PC-3 (cell line): ENCODE measurements around the gene ANKDD1B. TPM values are rescaled to one million over a fixed set of nuclear protein-coding genes. Genes with fewer than 3 reads are reported as not detected.

Experiments used
- ATAC-seq: fragments of 200-7000 bp; cut with Tn5 transposase; 2 replicates; pipeline ENCODE4 v1.9.1; 2020; ENCODE audit warnings: mild to moderate bottlenecking, moderate library complexity
- BruUV-seq: library from RNA; stranded (reverse); fragments of 400-500 nt; replicated peaks from 2 replicates; lab custom pipeline; 2021; lab: Mats Ljungman, UMichigan
- CTCF ChIA-PET: fragments of 300-600 bp; sonication (Branson Sonifier 250); formaldehyde crosslinking; loops from one replicate; lab custom pipeline; 2022; ENCODE audit warnings: antibody characterized with exemption; lab: Charles Lee
- POLR2A ChIA-PET: fragments of 300-600 bp; sonication (Branson Sonifier 250); formaldehyde crosslinking; loops from one replicate; lab custom pipeline; 2022; ENCODE audit warnings: antibody characterized with exemption; ENCODE audit not compliant: unreplicated experiment; lab: Charles Lee
- DNase-seq: peaks from one replicate; pipeline ENCODE4 v3.0.0-alpha.2; 2015
- H2AFZ ChIP-seq: fragments of 300-600 bp; sonication (generic); 2 replicates; pipeline ENCODE4 v1.6.0; 2016; ENCODE audit warnings: antibody characterized with exemption, low read length
- H3F3A ChIP-seq: fragments of 300-600 bp; sonication (generic); one replicate; pipeline ENCODE4 v1.6.0; 2017; ENCODE audit warnings: antibody characterized with exemption, low read length, control low read depth, mild to moderate bottlenecking; ENCODE audit not compliant: unreplicated experiment
- H3K27ac ChIP-seq: fragments of 300-600 bp; sonication (generic); 2 replicates; pipeline ENCODE4 v1.5.1; 2016; ENCODE audit warnings: mild to moderate bottlenecking, low read length
- H3K27me3 ChIP-seq: fragments of 300-600 bp; sonication (generic); 2 replicates; pipeline ENCODE4 v1.6.1; 2016; ENCODE audit warnings: low read length, mixed read lengths
- H3K36me3 ChIP-seq: fragments of 300-600 bp; sonication (generic); 2 replicates; pipeline ENCODE4 v1.6.1; 2016; ENCODE audit warnings: low read depth, mixed run types, low read length, mixed read lengths
- H3K4me1 ChIP-seq: fragments of 300-600 bp; sonication (generic); 2 replicates; pipeline ENCODE4 v1.5.1; 2016; ENCODE audit warnings: low read length; ENCODE audit not compliant: insufficient read depth
- H3K4me2 ChIP-seq: fragments of 300-600 bp; sonication (generic); 2 replicates; pipeline ENCODE4 v1.6.0; 2016; ENCODE audit warnings: low read length
- H3K4me3 ChIP-seq: fragments of 300-600 bp; sonication (generic); 2 replicates; pipeline ENCODE4 v1.5.1; 2016; ENCODE audit warnings: mild to moderate bottlenecking, low read length, mixed read lengths
- H3K79me2 ChIP-seq: fragments of 300-600 bp; sonication (generic); 2 replicates; pipeline ENCODE4 v1.6.1; 2017; ENCODE audit warnings: low read length, mixed read lengths
- H3K9ac ChIP-seq: fragments of 300-600 bp; sonication (generic); 2 replicates; pipeline ENCODE4 v1.6.0; 2016; ENCODE audit warnings: mild to moderate bottlenecking, low read length
- H3K9me2 ChIP-seq: fragments of 300-600 bp; sonication (generic); replicated peaks from 2 replicates; pipeline ENCODE4 v1.6.1; 2016; ENCODE audit warnings: mixed run types, low read length, mixed read lengths
- H3K9me3 ChIP-seq: fragments of 300-600 bp; sonication (generic); 2 replicates; pipeline ENCODE4 v1.6.1; 2016; ENCODE audit warnings: low read length, mixed read lengths
- H4K20me1 ChIP-seq: fragments of 300-600 bp; sonication (generic); 2 replicates; pipeline ENCODE4 v1.6.1; 2016; ENCODE audit warnings: low read length, mixed read lengths
- EZH2 ChIP-seq: fragments of 300-600 bp; sonication (generic); IDR thresholded peaks from one replicate; pipeline ENCODE4 v1.6.1; 2017; ENCODE audit warnings: antibody characterized with exemption, mild to moderate bottlenecking, low read length; ENCODE audit not compliant: unreplicated experiment
- EZH2phosphoT487 ChIP-seq: fragments of 300-600 bp; sonication (generic); IDR thresholded peaks from 2 replicates; pipeline ENCODE4 v1.6.1; 2018; ENCODE audit warnings: mild to moderate bottlenecking, antibody characterized with exemption, low read length, borderline replicate concordance
- intact Hi-C: fragments of 100-400 bp; cut with micrococcal nuclease; formaldehyde crosslinking; loops from 2 replicates; pipeline ENCODE4 v1.9.0; 2023
- total RNA-seq: library from RNA; depleted of rRNA; stranded (reverse); fragments of >200 nt; gene quantifications from 2 replicates; pipeline ENCODE4 v1.2.3, GENCODE V29; 2014
- TF ChIP-seq, protein P1 (sequence below): fragments of 300-600 bp; sonication (generic); conservative IDR thresholded peaks from 2 replicates; pipeline ENCODE4 v1.5.1; 2017; ENCODE audit warnings: antibody characterized with exemption, low read depth, mild to moderate bottlenecking, low read length

The ANKDD1B gene
- total RNA-seq, 1 experiment from 2014 or later = 0.04 TPM

DNA sequence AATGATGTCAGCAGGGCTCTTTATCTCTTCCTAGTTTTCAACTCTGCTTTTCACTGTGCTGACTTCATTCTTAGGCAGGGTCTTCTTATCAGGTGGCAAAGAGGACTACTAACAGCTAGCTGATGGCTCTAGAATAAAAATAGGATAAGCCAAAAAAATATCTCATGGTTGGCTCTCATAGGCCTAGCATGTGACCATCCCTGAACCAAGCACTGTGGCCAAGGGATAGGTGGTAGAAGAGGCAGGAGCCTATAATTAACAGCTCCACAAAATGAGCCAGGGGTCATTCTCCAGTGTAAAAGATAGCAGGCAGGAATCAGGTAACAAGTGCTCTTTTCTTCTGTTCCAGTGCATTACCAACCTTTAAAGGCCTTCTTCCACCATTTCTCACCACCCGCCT lies 21.1 kb downstream of the ANKDD1B start:
- H3K9me2 ChIP-seq = no peaks in the 10 kb centered on the region
- ATAC-seq (no peak), DNase-seq (no peak)
- H3K27me3 ChIP-seq = no peaks in the 10 kb centered on the region
- no peak overlapping the region for H3K27ac ChIP-seq
- no peaks in the 10 kb centered on the region for H3K9me3 ChIP-seq
- H3K4me1 ChIP-seq = peaks cover 3% of the 10 kb centered on the region
- ChIA-PET CTCF (no interaction called here), POLR2A (no interaction called here)
- TF ChIP-seq, protein P1, sequence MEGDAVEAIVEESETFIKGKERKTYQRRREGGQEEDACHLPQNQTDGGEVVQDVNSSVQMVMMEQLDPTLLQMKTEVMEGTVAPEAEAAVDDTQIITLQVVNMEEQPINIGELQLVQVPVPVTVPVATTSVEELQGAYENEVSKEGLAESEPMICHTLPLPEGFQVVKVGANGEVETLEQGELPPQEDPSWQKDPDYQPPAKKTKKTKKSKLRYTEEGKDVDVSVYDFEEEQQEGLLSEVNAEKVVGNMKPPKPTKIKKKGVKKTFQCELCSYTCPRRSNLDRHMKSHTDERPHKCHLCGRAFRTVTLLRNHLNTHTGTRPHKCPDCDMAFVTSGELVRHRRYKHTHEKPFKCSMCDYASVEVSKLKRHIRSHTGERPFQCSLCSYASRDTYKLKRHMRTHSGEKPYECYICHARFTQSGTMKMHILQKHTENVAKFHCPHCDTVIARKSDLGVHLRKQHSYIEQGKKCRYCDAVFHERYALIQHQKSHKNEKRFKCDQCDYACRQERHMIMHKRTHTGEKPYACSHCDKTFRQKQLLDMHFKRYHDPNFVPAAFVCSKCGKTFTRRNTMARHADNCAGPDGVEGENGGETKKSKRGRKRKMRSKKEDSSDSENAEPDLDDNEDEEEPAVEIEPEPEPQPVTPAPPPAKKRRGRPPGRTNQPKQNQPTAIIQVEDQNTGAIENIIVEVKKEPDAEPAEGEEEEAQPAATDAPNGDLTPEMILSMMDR = no peak
- no peak for TF ChIP-seq EZH2
- no peak for TF ChIP-seq EZH2phosphoT487
- no peaks in the 10 kb centered on the region for H3K79me2 ChIP-seq
- H3F3A ChIP-seq = no peaks in the 10 kb centered on the region
- intact Hi-C loops = no loop called here
- no peak overlapping the region for H3K4me2 ChIP-seq
- no peaks in the 10 kb centered on the region for H3K36me3 ChIP-seq
- no peak overlapping the region for H3K4me3 ChIP-seq
- H2AFZ ChIP-seq = no peak overlapping the region
- no TSS peak for BruUV-seq
- H4K20me1 ChIP-seq = no peaks in the 10 kb centered on the region
- H3K9ac ChIP-seq = no peak overlapping the region

DNA sequence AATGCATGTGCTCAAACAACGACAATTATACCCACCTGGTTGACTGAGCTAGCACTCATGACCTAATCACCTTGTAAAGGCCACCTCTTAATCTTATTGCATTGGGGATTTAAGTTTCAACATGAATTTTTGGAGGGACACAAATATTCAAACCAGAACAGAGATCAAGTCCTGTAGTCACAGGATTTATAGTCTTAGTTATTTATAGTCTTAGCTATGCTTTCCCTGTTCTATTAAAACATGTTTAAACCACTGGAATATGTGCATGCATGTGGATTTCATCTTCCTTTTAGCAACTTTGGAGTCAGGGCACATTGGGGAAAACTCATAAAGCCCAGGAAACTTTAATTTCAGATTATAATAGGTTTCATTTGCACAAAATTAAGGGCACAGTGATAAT lies 26.7 kb downstream of the ANKDD1B start:
- H3K27ac ChIP-seq = no peak overlapping the region
- no peak overlapping the region for H2AFZ ChIP-seq
- DNase-seq (no peak), ATAC-seq (no peak)
- no peaks in the 10 kb centered on the region for H4K20me1 ChIP-seq
- CTCF ChIA-PET = no interaction called here
- no peaks in the 10 kb centered on the region for H3K9me3 ChIP-seq
- H3K36me3 ChIP-seq = no peaks in the 10 kb centered on the region
- H3K9me2 ChIP-seq = no peaks in the 10 kb centered on the region
- H3F3A ChIP-seq = no peaks in the 10 kb centered on the region
- intact Hi-C loops = no loop called here
- BruUV-seq = no TSS peak
- peaks cover 17% of the 10 kb centered on the region for H3K4me1 ChIP-seq
- no peaks in the 10 kb centered on the region for H3K27me3 ChIP-seq
- POLR2A ChIA-PET = no interaction called here
- H3K4me2 ChIP-seq = no peak overlapping the region
- no peak overlapping the region for H3K4me3 ChIP-seq
- H3K79me2 ChIP-seq = no peaks in the 10 kb centered on the region
- no peak overlapping the region for H3K9ac ChIP-seq
- TF ChIP-seq, protein P1 = no peak
- no peak for TF ChIP-seq EZH2phosphoT487
- TF ChIP-seq EZH2 = no peak

DNA sequence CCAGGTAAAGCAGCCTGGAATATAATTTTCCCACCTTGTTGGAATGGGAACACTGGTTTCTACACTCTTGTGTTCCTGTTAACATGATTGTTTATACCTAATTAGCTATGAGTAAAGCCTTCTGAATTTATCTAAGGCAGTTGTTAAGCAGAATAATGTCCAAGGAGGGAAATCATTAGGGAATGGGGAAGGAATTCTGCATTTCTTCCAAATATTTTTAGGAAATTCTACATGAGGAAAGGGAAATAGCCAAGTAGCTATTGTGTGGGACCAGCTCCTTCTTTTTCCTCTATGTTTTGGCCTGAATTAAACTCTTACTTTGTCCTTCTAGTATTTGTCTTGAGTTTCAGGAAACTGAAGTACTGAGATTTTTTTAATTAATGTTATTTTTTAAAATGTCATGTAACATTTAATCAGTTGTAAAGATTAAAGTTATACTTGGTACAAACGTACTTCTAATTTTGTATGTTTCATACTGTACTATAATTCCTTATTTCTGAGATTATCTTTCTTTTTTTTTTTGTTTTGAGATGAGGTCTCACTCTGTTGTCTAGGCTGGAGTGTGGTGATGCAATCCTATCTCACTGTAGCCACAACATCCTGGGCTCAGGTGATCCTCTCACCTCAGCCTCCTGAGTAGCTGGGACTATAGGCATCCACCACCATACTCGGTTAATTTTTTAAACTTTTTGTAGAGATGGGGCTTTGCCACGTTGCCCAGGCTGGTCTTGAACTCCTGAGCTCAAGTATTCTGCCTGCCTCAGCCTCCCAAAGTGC lies 28.5 kb downstream of the ANKDD1B start:
- H3K4me3 ChIP-seq = no peak overlapping the region
- H3K27me3 ChIP-seq = no peaks in the 10 kb centered on the region
- CTCF ChIA-PET = no interaction called here
- intact Hi-C loops = no loop called here
- H4K20me1 ChIP-seq = no peaks in the 10 kb centered on the region
- H3K27ac ChIP-seq = no peak overlapping the region
- H3K4me2 ChIP-seq = no peak overlapping the region
- no peak overlapping the region for H2AFZ ChIP-seq
- H3K9me3 ChIP-seq = no peaks in the 10 kb centered on the region
- H3K4me1 ChIP-seq = peaks cover 17% of the 10 kb centered on the region
- no peak overlapping the region for H3K9ac ChIP-seq
- no peaks in the 10 kb centered on the region for H3K36me3 ChIP-seq
- no TSS peak for BruUV-seq
- no peaks in the 10 kb centered on the region for H3F3A ChIP-seq
- no peaks in the 10 kb centered on the region for H3K9me2 ChIP-seq
- POLR2A ChIA-PET = no interaction called here
- ATAC-seq (no peak), DNase-seq (no peak)
- H3K79me2 ChIP-seq = no peaks in the 10 kb centered on the region
- TF ChIP-seq EZH2phosphoT487 (no peak), EZH2 (no peak)
- TF ChIP-seq, protein P1 = no peak
